CD4-positive, CD25-positive, alpha-beta regulatory T cell (primary cell): ENCODE data around the gene NCK1. TPM values are rescaled to one million over a fixed set of nuclear protein-coding genes. Genes with fewer than 3 reads are reported as not detected.
"Not testable (repeated sequence)": the region's sequence is repeated elsewhere in the genome, so short reads cannot be mapped to it uniquely, and the experiment has no call there.

Experiments used
- ATAC-seq, 2 donors: fragments of 150-1000 bp; cut with Tn5 transposase; one replicate each; pipeline ENCODE4 v1.10.0; 2021; ENCODE audit warnings: low read depth in 2 of 2, moderate number of reproducible peaks in 2 of 2, moderate library complexity in 1 of 2
- DNase-seq, 3 donors: peaks; one replicate each; pipeline versions ENCODE4 v3.0.0 to v3.0.0-alpha.2; 2012 to 2022; ENCODE audit warnings: mixed read lengths in 1 of 3
- H3K27ac ChIP-seq: one replicate; pipeline ENCODE4 v1.7.0; 2013; ENCODE audit warnings: mild to moderate bottlenecking, low read length; ENCODE audit not compliant: insufficient read depth, poor library complexity, severe bottlenecking
- H3K27me3 ChIP-seq: one replicate; pipeline ENCODE4 v1.7.0; 2013; ENCODE audit warnings: low read length; ENCODE audit not compliant: control insufficient read depth, insufficient read depth
- H3K36me3 ChIP-seq: one replicate; pipeline ENCODE4 v1.7.0; 2013; ENCODE audit warnings: mild to moderate bottlenecking, low read length, moderate library complexity; ENCODE audit not compliant: control insufficient read depth, insufficient read depth
- H3K4me1 ChIP-seq: 2 replicates; pipeline ENCODE4 v1.7.0; 2013; ENCODE audit warnings: mild to moderate bottlenecking, low read length; ENCODE audit not compliant: insufficient read depth, control insufficient read depth, poor library complexity, severe bottlenecking
- H3K4me3 ChIP-seq: one replicate; pipeline ENCODE4 v1.7.0; 2013; ENCODE audit warnings: low read depth, mild to moderate bottlenecking, low read length, moderate library complexity
- H3K9me3 ChIP-seq, 2 experiments: 1 replicate in 1 of 2; 2 replicates in 1 of 2; pipeline ENCODE4 v1.7.0; 2013; ENCODE audit warnings: low read length in 2 of 2, mild to moderate bottlenecking in 1 of 2, moderate library complexity in 1 of 2; ENCODE audit not compliant: control insufficient read depth in 2 of 2
- H3K27ac Mint-ChIP-seq, 3 donors: one replicate each; pipeline ENCODE4 v1.8.0; 2020 to 2022; ENCODE audit warnings: mild to moderate bottlenecking in 3 of 3, mixed read lengths in 3 of 3, moderate library complexity in 2 of 3
- H3K27me3 Mint-ChIP-seq: one replicate; pipeline ENCODE4 v1.8.0; 2022; ENCODE audit warnings: mild to moderate bottlenecking, mixed read lengths
- H3K36me3 Mint-ChIP-seq: one replicate; pipeline ENCODE4 v1.8.0; 2020; ENCODE audit warnings: mixed read lengths
- H3K4me1 Mint-ChIP-seq, 4 donors: one replicate each; pipeline ENCODE4 v1.8.0; 2020 to 2022; ENCODE audit warnings: mixed read lengths in 4 of 4, mild to moderate bottlenecking in 1 of 4
- H3K4me3 Mint-ChIP-seq, 4 donors: one replicate each; pipeline ENCODE4 v1.8.0; 2020 to 2022; ENCODE audit warnings: mild to moderate bottlenecking in 4 of 4, mixed read lengths in 4 of 4, moderate library complexity in 3 of 4
- H3K9me3 Mint-ChIP-seq, 7 donors: one replicate each; pipeline ENCODE4 v1.8.0; 2020 to 2022; ENCODE audit warnings: mixed read lengths in 7 of 7, mild to moderate bottlenecking in 3 of 7, moderate library complexity in 2 of 7
- polyA plus RNA-seq, 4 donors: library from polyadenylated mRNA; unstranded; fragments of 300-500 nt; fragmentation: Illumina TruSeq; gene quantifications; one replicate each; pipeline ENCODE4 v1.2.3, GENCODE V29; 2021
- total RNA-seq: library from RNA; stranded (reverse); gene quantifications from one replicate; pipeline ENCODE4 v1.2.3, GENCODE V29; 2022

NCK1 gene
- total and polyA plus RNA-seq, 5 donors from 2014 or later = 48.7 to 64.9 (median 55.4) TPM

DNA sequence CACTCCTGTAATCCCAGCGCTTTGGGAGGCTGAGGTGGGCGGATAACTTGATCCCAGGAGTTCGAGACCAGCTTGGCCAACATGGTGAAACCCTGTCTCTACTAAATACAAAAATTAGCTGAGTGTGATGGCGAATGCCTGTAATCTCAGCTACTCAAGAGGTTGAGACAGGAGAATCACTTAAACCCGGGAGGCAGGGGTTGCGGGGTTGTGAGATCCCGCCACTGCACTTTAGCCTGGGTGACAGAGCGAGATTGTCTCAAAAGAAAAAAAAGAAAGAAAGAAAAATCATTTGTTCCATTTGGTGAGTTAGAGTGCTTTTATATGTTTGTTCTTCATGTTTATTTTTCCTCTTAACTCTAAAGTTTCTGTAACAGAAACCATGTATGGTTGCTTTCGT, 7.3 kb downstream of the NCK1 start:
- peaks cover 24% of the 10 kb centered on the region for H3K4me1 ChIP-seq
- peaks cover 33 to 80% (median 51%) of the 10 kb centered on the region in 4 donors for H3K4me1 Mint-ChIP-seq
- H3K9me3 Mint-ChIP-seq = peaks cover 0 to 10% (median 3%) of the 10 kb centered on the region in 7 donors
- H3K27ac ChIP-seq = no peak overlapping the region
- no peak overlapping the region for H3K27ac Mint-ChIP-seq
- H3K4me3 ChIP-seq = no peak overlapping the region
- H3K4me3 Mint-ChIP-seq = peak overlapping the region in 2 of 4 donors; percentile 15 to 68
- DNase-seq (no peak), ATAC-seq (no peak)
- H3K27me3 Mint-ChIP-seq = no peaks in the 10 kb centered on the region
- H3K36me3 ChIP-seq = peaks cover 37% of the 10 kb centered on the region
- H3K36me3 Mint-ChIP-seq = peaks cover 48% of the 10 kb centered on the region
- H3K27me3 ChIP-seq = no peaks in the 10 kb centered on the region
- H3K9me3 ChIP-seq = no peaks in the 10 kb centered on the region

DNA sequence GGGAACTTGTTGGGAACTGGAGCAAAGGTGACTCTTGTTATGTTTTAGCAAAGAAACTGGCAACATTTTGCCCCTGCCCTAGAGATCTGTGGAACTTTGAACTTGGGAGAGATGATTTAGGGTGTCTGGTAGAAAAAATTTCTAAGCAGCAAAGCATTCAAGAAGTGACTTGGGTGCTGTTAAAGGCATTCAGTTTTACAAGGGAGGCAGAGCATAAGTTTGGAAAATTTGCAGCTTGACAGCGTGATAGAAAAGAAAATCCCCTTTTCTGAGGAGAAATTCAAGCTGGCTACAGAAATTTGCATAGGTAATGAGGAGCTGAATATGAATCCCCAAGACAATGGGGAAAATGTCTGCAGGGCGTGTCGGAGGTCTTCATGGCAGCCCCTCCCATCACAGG, 10.2 kb downstream of the NCK1 start:
- H3K4me1 ChIP-seq = peaks cover 17% of the 10 kb centered on the region
- H3K4me1 Mint-ChIP-seq = peaks cover 36 to 79% (median 56%) of the 10 kb centered on the region in 4 donors
- H3K9me3 Mint-ChIP-seq, H3K27me3 Mint-ChIP-seq, H3K9me3 ChIP-seq, H3K27ac ChIP-seq, ATAC-seq, H3K4me3 ChIP-seq, DNase-seq, H3K27me3 ChIP-seq: not testable (repeated sequence)
- peaks cover 44% of the 10 kb centered on the region for H3K36me3 Mint-ChIP-seq
- H3K27ac Mint-ChIP-seq = peak overlapping the region in 2 of 3 donors; percentile 39 to 75
- H3K36me3 ChIP-seq = peaks cover 43% of the 10 kb centered on the region
- H3K4me3 Mint-ChIP-seq = peak overlapping the region; percentile 12 to 40 (median 32)

DNA sequence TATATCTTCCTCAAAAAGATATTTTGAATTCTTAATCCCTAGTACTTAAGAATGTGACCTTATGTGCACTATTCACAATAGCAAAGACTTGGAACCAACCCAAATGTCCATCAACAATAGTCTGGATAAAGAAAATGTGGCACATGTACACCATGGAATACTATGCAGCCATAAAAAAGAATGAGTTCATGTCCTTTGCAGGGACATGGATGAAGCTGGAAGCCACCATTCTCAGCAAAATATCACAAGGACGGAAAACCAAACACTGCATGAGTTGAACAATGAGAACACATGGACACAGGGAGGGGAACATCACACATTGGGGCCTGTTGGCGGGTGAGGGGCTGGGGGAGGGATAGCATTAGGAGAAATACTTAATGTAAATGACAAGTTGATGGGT, 17.5 kb downstream of the NCK1 start:
- not testable (repeated sequence) for H3K4me3 ChIP-seq, H3K27me3 ChIP-seq, H3K36me3 ChIP-seq, H3K4me3 Mint-ChIP-seq, H3K9me3 ChIP-seq, DNase-seq, H3K27me3 Mint-ChIP-seq, H3K36me3 Mint-ChIP-seq, H3K9me3 Mint-ChIP-seq, ATAC-seq, H3K27ac ChIP-seq
- H3K4me1 ChIP-seq = peaks cover 24% of the 10 kb centered on the region
- peaks cover 52 to 86% (median 73%) of the 10 kb centered on the region in 4 donors for H3K4me1 Mint-ChIP-seq
- peak overlapping the region in 1 of 3 donors; percentile 40 for H3K27ac Mint-ChIP-seq

DNA sequence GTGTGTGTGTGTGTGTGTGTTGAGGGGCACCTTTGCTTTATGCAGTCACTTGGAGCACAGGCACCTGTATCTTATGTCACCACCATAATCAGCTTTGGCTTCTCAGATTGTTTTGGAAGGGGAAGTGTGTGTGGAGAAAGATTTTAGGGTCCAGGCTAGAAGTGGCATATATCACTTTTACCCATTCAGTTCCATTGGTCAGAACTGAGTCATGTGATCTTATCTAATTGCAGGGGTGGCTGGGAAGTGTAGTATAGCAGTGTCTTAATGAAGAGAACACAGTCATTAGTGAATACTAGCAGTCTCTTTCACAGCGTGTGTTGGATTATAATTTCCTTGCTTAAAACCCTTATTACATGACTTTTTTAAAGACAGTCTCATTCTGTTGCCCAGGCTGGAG, 20.6 kb downstream of the NCK1 start:
- Mint-ChIP-seq H3K9me3 (peaks cover 0 to 8% (median 2%) of the 10 kb centered on the region in 7 donors), H3K36me3 (no peaks in the 10 kb centered on the region), H3K27me3 (no peaks in the 10 kb centered on the region), H3K4me1 (peaks cover 54 to 94% (median 78%) of the 10 kb centered on the region in 4 donors), H3K4me3 (peak overlapping the region in 2 of 4 donors; percentile 18 to 58), H3K27ac (peak overlapping the region in 2 of 3 donors; percentile 47 to 78)
- Histone ChIP-seq H3K4me1 (peaks cover 48% of the 10 kb centered on the region), H3K27me3 (no peaks in the 10 kb centered on the region), H3K9me3 (peaks cover 0 to 3% of the 10 kb centered on the region in 2 experiments), H3K27ac (no peak overlapping the region), H3K36me3 (no peaks in the 10 kb centered on the region), H3K4me3 (no peak overlapping the region)
- DNase-seq = peak in 2 of 3 donors; percentile 19 to 33
- ATAC-seq = peak; percentile 51 to 67

DNA sequence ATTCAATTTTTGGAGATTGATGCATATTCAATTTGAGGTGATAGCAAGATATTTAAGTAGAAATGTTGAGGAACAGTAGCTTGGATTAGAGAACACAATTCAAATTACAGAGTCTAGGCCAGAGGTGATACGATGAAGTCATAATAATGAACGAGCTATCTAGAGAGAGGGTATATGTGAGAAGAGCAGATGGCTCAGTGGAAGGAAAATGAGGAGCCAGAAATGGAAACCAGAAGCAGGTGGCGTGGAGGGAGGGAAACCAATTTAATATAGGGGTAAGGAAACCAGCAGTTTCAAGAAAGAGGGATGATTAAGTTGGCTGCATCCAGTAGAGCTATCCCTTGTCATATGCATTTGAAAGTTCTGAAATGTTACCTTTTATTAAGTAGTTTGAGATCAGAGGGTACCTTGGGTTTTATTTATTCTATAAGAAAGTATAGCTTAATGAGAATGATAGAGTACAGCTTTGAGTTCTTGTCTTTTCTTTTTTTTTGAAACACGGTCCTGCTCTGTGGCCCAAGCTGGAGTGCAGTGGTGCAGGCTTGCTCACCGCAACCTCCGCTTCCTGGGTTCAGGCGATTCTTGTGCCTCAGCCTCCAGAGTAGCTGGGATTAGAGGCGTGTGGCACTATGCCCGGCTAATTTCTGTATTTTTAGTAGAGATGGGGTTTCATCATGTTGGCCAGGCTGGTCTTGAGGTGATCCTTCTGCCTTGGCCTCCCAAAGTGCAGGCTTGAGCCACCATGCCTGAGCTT, 22.1 kb downstream of the NCK1 start:
- ATAC-seq = no peak
- peaks cover 0 to 3% (median under 1%) of the 10 kb centered on the region in 7 donors for H3K9me3 Mint-ChIP-seq
- Histone ChIP-seq H3K27ac (peak overlapping the region; percentile 67), H3K9me3 (peaks cover 0 to 2% of the 10 kb centered on the region in 2 experiments), H3K27me3 (no peaks in the 10 kb centered on the region), H3K4me3 (no peak overlapping the region), H3K36me3 (no peaks in the 10 kb centered on the region), H3K4me1 (peaks cover 51% of the 10 kb centered on the region)
- peaks cover 50 to 92% (median 75%) of the 10 kb centered on the region in 4 donors for H3K4me1 Mint-ChIP-seq
- H3K36me3 Mint-ChIP-seq = peaks cover 7% of the 10 kb centered on the region
- H3K27me3 Mint-ChIP-seq = no peaks in the 10 kb centered on the region
- peak overlapping the region; percentile 62 to 90 (median 78) for H3K27ac Mint-ChIP-seq
- no peak for DNase-seq
- peak overlapping the region in 3 of 4 donors; percentile 18 to 28 (median 28) for H3K4me3 Mint-ChIP-seq

DNA sequence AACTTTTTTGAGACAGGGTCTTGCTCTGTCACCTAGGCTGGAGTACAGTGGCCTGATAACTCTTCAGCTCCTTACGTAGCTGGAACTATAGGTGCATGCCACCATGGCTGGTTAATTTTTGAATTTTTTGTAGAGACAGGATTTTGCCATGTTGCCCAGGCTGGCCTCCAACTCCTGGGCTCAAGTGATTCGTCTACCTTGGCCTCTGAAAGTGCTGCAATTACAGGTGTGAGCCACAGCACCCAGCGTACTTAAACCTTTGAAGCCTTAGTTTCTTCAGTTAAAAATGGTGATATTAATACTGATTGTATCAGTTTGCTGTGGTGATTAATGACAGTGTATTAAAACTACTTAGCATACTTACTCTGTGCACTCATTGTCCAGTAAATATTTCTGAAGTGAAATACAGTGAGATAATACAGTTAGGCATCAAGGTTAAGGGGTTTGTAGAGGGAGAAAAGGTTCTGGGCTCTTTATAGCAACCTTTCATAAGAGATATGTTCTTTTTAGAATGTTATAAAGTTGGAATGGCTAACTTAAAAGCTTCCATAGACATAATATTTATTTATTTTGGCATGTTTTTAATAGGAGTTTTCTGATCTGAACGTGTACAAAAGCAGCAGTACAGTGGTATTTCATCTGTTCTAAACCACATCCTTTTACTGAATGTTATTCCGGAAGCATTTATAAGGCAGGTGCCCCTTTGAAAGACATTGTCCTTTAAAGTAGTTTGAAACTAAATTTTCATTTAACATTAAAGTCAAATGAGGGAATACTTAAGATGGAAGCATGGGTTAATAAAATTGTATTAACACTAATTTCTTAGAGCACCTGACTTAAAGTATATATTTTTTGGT, 23.6 kb downstream of the NCK1 start:
- peak overlapping the region; percentile 67 for H3K27ac ChIP-seq
- peak overlapping the region; percentile 65 to 92 (median 74) for H3K4me3 Mint-ChIP-seq
- DNase-seq (peak in 2 of 3 donors; percentile 57 to 69), ATAC-seq (peak; percentile 82)
- H3K36me3 ChIP-seq = no peaks in the 10 kb centered on the region
- H3K4me1 Mint-ChIP-seq = peaks cover 50 to 92% (median 71%) of the 10 kb centered on the region in 4 donors
- H3K4me3 ChIP-seq = peak overlapping the region; percentile 69
- H3K27me3 Mint-ChIP-seq = no peaks in the 10 kb centered on the region
- H3K4me1 ChIP-seq = peaks cover 51% of the 10 kb centered on the region
- H3K36me3 Mint-ChIP-seq = peaks cover 14% of the 10 kb centered on the region
- peaks cover 0 to 5% (median 2%) of the 10 kb centered on the region in 7 donors for H3K9me3 Mint-ChIP-seq
- H3K9me3 ChIP-seq = peaks cover 0 to 2% of the 10 kb centered on the region in 2 experiments
- H3K27ac Mint-ChIP-seq = peak overlapping the region; percentile 78 to 93 (median 90)
- H3K27me3 ChIP-seq = no peaks in the 10 kb centered on the region

DNA sequence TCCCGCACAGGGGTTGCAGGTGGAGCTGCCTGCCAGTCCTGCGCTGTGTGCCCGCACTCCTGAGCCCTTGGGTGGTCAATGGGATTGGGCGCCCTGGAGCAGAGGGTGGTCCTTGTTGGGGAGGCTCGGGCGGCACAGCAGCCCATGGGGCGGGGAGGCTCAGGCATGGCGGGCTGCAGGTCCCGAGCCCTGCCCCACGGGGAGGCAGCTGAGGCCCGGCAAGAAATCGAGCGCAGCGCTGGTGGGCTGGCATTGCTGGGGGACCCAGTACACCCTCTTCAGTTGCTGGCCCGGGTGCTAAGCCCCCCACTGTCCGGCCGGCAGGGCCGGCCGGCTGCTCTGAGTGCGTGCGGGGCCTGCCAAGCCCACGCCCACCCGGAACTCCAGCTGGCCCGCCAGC, 27.9 kb downstream of the NCK1 start:
- peaks cover 34% of the 10 kb centered on the region for H3K36me3 Mint-ChIP-seq
- Histone ChIP-seq H3K4me3 (no peak overlapping the region), H3K36me3 (no peaks in the 10 kb centered on the region), H3K27me3 (no peaks in the 10 kb centered on the region), H3K4me1 (peaks cover 38% of the 10 kb centered on the region), H3K9me3 (peaks cover 4 to 6% of the 10 kb centered on the region in 2 experiments), H3K27ac (no peak overlapping the region)
- H3K4me3 Mint-ChIP-seq = no peak overlapping the region
- no peaks in the 10 kb centered on the region for H3K27me3 Mint-ChIP-seq
- no peak overlapping the region for H3K27ac Mint-ChIP-seq
- DNase-seq (no peak), ATAC-seq (no peak)
- H3K9me3 Mint-ChIP-seq = peaks cover 1 to 7% (median 4%) of the 10 kb centered on the region in 7 donors
- peaks cover 46 to 90% (median 65%) of the 10 kb centered on the region in 4 donors for H3K4me1 Mint-ChIP-seq
